Stimulated activated CD4-positive, alpha-beta T cell treated with anti-CD3 and anti-CD28 coated beads, TNF-alpha, amount 100 ng/mL, for 48 hours (primary cell): ENCODE measurements around the gene CWC27.

Experiments
- DNase-seq, 3 donors: peaks; one replicate each; pipeline ENCODE4 v3.0.0-alpha.2; 2020; ENCODE audit warnings: low read depth in 3 of 3

CWC27 gene

DNA sequence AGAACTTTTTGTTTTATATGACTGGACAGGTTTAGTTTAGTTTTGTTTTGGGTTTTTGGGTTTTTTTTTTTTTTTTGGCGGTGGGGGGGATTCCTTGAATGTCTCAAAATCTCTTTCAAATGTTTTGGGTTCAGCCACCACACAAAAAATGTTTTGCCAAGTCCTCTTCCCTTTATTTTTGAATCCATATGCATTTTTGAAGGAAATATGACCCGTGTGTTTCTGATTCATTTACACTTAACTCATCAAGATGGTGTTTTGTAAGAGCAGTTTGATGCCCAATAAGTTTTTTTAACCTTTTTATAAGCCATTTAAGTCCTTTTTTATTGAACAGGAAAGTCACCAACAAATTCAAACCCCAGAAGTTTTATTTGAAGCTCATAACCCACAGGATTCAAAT, 209.8 kb downstream of the CWC27 start:
- DNase-seq: no peak

DNA sequence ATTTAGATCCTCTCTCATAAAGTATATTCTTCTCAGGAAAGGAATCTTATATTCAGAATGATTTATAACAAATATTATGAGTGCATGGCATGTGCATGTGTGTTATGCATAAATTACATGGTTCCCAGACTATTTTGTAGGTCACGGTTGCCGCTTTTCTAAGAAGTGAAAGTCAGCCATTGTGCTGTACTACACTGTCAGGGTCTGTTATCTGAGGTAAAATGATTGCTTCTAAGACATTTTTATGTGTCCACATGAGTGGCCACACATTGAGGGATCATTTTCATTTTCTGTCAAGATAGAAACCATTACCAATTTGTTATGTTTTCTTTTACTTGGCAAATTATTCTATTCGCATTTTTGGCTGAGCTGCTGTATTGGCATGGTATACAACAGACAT, 210.8 kb downstream of the CWC27 start:
- no peak for DNase-seq

DNA sequence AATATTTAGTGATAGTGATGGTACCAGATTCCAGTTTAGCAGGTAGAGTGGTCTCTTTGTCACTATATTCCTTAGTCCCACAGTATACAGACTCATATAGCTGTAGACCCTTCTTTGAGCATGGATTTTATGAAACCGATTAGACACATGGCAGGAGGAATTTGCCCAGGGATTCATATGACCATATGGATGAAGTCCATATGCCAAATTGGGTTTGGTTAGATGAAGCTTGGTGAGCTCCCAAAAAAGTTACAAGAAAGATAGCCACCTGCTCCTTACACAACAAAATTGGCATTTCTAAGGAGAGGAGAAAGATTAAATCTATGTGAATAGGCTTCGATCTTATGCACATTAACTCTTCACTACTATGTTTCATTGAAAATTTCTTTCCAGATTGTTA, 211.4 kb downstream of the CWC27 start:
- no peak for DNase-seq

DNA sequence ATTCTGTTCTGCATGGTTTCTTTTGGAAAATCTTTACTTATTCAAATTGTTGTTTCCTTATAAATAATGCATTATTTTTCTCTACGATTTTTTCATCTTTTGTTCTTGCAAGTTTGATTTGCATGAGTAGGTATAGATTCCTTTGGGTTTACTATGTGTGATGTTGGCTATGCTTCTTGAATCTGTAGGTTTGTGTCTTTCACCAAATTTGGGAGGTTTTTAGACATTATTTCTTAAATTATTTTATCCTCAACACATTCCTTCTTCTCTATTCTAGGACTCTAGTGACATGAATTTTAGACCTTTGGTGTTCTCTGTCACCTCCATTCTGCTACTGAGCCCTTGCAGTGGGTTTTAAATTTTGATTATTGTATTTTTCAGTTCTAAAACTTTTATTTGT, 219.0 kb downstream of the CWC27 start:
- DNase-seq: no peak

DNA sequence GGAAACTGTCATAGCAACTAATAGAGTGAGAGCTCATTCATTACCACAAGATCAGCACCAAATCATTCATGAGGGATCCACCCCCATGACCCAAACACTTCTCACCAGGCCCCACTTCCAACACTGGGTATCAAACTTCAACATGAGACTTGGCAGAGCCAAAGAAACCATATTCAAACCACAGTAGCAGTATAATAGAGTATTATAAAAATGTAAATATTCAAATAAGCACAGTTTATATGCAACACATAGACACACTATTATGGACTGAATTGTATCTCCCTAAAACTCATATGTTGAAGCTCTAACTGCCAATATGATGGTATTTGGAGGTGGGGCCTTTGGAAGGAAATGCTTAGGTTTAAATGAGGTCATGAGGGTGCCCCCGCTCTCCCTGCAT, 240.5 kb downstream of the CWC27 start:
- no peak for DNase-seq

DNA sequence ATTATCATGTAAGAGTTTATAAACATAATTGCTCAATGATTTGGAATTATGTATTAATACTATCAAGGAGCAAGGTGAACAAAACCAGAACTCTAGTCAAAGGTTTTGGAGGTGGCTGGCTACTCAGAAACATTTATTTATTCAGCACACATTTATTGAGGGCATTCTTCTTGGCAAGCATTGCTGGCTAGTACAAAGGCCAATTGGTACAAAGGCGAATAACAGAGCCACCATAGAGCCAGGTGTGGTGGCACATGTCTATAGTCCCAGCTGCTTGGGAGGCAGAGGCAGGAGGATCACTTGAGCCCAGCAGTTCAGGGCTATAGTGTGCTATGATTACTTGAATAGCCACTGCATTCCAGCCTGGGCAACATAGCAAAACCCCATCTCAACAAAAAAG, 242.1 kb downstream of the CWC27 start:
- no peak for DNase-seq

DNA sequence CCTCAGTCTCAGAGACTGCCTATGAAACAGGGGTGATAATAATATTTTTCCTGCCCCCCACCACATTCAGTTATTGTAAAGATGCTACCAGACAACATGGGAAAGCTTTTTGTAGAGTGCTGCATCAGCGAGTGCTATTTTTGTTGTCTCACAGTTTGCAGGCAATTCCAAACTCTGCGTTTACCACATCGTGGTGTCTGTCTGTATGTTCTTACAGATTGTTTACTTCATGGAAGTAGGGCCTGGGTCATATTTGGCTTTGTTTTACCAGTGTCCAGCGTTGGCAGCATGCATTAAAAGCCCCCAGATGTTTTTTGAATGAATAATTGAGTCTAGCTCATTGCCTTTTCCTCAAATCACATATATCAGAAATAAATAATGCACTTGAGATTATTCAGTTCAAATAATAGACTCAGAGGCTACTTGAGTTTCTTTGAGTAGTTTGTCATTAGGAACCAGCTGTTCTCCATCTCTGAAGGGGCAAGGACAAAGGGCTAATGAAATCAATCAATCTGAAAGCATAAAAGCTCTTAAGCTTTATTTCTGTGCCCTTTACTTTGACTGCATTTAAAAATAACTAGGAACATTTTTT, 243.7 kb downstream of the CWC27 start:
- no peak for DNase-seq

DNA sequence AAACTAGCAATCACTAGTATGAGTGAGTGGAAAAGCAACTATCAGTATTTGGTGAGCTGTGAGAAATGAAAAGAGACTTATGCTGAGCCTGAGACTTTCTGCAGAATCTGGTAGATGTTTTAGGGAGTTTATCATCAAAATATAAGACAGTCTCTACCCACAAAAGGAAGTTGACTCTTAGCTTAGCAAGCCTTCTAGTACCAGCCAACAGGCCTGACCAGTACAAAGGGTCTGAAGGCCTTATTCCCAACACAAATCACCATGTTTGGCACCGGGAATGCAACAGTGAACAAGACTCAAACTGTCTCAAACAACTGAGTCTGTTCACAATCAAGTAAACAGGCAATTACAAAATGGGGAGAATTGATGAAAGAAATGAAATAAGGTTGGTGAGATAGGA, 244.4 kb downstream of the CWC27 start:
- DNase-seq: no peak

DNA sequence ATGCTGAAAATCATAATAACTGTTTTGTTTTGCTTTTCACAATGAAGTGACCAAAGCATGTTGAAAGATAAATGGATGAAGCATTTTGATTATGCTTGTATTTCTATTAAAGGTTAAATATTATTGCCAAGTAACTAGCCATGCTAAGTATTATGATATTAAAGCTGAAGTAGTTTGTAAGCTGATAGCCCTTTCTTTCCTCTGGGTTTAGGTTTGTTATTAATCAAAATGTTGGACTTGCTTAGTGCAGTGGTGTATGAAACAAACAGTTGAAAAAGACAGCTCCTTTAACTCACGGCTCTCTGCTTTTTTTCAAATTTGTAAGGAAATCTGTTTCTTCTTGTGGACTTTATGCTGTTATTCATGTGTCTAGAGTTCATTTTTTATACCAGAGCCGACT, 246.0 kb downstream of the CWC27 start:
- DNase-seq: no peak

DNA sequence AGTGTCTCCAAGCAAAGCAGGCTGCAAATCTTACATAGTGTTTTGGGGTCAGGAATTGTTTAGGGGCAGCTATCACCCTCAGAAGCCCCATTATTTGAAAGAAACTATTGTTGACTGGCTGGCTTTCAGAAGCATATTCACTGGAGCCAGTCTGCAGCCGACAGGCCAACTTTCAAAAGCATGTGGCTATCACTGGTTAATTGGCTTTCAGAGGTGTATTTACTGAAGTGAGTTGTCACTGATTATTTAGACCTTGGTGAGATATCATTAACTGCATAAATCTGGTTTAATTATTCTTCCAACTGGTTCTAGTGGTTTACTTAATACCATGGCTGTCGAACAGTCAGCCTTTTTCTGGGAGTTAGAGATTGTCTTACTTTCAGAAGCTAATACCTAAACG, 247.0 kb downstream of the CWC27 start:
- DNase-seq: no peak

DNA sequence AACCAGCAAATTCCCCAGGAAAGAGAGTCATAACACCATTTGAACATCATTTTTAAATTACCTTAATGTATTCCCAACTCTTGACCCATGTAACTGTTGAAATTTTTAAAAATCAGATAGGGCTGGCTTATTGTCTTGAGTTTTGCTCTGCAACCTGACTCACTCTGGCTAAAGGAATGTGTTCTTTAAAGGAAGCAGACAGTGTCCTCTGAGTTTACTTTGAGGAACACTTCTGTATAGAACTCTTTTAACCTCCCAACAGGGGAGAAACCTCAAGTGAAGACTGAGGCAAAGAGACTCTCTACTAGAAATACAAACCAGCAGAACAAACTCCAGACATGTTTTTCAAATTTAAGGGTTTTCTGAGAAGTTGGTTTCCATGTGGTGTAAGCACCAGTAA, 248.9 kb downstream of the CWC27 start:
- DNase-seq: no peak

DNA sequence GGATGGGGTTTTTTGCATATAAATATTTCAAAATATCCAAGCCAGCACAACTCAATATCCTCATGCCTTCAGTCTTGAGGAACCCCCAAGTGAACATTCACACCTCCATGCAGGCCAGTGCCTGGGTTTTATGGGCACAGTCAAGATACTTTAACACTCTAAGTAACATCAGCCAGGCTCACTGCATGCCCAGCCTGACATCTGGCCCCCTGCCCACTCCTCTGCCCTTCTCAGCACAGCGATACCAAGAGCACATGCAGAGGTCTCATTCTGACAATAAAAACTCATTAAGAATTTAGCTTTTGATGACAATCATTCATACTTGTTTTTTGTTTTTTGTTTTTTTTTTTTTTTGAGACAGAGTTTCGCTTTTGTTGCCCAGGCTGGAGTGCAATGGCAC, 250.0 kb downstream of the CWC27 start:
- DNase-seq: no peak

DNA sequence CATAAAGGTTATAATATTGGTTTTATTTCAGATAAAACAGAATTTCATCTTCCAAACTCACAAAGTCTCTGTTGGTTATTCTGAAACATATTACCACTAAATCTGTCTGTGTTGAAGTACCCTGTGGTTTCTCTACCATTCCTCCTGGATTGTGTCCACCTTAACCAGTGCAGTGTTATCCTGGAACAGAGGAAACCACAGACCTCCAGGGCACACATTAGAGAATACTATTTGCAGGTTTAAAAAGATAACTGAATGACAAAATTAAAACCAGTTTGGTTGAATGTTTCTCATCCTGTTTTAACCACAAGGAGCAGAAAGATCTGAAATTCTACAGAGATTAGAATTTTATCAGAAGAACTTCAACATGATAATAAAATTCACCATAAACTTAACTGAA, 251.8 kb downstream of the CWC27 start:
- no peak for DNase-seq

DNA sequence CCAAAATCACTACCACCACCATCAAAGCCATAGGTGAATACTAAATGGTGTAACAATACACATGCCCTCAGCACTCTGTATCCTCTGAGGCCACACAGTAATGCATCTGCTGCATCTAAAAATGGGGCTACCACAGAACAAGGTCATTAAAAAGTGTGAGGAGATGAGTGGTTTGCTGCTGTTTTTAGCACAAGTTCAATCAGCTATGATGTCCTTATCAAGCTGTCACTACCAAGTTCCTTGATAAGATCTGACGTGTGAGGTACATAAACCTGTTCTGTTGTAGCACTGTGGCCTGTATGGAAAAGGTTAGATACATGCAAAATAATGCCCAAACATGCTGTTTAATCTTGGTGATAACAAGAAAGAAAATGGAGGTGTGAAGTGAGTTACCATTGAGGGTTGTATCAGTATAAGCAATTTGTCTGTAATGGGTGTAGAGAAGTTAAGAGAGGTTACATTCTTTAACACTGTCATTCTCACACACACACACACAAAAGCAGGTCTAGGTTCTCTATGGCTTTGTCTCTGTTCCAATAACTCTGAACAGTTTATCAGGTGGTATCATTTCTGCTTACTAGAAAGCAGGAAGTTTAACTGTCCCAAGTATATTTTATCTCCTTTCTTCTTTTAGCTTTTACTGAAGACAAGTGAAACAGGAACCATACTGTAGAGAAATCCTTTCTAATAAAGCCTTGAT, 252.9 kb downstream of the CWC27 start:
- DNase-seq: no peak

DNA sequence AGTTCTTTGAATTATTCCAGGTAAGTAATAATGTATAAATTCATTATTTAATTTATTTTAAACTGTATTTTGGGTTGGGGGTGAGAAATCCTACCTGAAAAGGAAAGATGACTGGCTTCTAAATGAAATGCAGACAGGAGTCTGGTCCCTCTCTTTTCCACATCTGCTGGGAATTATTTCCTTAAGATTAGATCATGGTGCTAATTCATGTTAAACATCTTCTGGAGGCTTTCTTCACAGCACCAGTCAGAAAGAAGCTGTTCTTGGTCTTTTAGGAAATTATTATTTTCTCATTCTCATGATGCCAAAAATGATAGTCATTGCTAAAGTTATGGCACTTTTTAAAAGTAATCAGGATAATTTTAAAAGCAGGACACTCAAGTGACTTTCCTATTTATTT, 254.2 kb downstream of the CWC27 start:
- no peak for DNase-seq

DNA sequence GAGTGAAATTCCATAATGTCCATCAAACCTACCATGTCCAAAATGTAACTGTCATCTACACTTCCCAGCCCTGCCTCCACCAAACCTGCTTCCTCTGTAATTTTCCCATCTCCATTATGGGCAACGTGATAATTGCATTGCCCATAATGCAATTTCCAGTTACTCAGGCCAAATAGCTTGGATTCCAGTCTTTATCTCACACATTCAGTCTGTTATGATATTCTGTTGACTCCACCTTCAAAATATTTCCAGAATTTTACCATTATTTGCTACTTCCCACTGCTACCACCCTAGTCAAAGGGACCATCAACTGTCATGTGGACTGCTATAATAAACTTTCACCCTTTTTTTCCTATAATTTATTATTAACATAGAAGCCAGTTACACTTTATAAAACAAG, 256.0 kb downstream of the CWC27 start:
- no peak for DNase-seq

DNA sequence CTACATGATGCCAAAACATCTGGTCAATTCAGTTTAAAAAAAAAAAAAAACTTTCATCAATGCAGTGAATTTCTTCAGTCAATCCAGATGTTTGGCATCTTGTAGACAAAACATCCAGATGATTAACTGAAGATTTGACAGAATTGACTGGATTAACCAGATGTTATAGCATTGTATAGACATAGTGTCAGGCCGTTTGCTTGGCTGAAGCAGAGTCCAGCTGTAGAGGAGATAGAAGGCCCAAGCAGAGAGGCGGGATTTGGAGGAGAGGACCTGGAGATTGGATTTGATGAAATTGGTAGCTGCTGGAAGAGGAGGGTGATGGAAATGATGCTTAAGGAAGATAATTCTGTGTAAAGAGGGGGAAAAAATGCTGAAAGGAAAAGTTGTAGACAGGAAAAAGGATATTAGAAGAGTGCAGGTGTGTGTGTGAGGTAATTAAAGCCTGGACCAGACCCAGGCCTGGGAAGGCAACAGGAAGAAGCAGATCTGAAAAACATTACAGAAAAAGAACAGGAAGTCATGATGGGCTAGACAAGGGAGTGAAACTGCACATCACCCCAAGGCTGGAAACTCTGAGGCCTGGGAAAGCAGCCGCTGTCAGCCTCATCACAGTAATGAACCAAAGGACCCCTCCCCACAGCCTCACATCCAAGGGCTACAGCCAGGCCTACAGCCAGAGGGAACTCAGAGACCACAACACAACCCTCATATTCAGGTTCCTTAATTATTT, 258.3 kb downstream of the CWC27 start:
- no peak for DNase-seq

DNA sequence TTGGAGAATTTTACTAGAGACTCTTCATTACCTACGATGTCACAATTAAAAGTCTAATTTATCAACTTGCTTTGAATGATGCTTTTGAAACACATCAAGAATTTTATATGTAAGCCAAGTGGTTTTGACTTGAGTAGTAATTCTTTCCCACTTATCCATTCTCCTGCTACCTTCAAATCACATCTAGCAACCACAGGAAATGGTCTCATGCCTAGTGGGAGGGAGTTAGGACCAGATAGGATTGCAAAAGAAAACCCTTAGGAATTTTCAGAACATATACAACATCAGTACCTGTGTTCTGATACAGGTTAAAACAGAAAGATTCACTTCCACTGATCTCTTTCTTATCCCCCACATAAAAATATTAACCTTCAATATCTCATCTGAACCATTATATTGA, 260.4 kb downstream of the CWC27 start:
- DNase-seq: no peak

DNA sequence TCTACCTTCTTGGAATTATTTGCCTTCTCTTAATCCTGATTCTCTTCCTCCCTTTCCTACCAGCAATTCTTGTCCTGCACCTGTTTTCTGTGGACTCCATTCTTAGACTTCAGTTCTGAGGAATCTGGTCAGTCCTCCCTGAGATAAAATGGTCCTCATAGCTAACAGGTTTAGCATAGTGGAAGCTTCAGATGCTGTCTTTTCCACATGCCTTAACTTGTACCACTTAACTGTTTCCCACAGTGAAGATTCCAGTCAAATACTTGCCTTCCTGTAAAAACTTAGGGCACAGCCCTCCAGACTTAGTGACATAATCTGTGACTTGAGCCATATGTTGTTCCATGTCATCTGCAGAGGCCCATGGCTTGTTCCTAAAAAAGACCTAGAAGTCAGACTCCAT, 261.3 kb downstream of the CWC27 start:
- no peak for DNase-seq

DNA sequence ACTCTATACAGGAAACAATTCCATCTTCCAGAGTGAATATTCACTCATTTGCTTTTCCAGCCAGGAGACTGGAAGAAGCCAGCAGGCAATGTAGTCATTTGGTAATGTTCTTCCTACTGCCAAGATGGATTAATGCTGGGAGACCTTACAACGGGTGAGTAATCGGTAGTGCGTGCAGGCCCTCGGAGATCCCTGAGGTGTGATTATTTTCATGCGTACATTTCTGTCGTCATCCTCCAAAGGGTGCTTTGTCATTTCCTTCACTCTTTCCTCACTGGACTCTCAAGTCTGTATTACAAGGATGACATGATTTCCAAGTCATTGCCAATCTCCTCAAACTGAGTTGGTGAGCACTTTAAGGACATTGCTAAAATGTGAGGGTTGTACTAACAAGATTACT, 263.5 kb downstream of the CWC27 start:
- DNase-seq: no peak

DNA sequence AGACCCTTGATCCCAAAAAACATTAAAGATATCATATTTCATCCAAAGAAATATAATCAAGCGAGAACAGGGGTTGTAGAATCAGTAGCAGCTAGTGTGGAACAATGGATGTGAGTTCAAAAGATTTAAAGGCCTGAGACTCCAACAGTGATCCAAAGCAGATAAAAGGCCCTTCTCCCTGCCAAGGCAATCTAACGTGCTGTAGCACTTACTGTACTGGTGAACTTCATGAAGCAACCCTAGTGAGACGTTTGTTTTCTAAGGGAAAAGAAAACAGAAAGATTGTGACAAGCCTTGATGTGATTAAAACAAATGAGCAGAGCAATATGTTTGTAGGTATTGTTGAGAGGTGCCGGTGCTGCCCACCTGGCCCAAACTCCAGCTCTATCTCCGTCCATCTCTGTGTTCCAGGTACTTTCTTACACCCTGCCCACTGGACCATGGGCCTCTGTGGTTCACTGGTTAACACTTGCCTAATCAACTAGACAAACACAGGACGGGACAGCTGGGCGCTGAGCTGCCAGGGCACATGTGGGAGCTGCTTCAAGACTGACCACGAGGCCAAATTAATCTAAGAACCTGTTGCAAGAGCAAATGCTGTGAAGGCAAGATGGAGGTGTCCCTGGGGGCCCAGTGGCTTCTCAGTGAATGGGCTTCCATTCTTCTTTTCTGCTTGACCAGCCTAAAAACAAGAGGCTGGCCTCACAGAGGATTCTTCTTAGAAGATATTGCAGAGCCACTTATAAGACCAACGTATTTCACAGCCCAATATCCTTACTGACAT, 265.5 kb downstream of the CWC27 start:
- DNase-seq: no peak

DNA sequence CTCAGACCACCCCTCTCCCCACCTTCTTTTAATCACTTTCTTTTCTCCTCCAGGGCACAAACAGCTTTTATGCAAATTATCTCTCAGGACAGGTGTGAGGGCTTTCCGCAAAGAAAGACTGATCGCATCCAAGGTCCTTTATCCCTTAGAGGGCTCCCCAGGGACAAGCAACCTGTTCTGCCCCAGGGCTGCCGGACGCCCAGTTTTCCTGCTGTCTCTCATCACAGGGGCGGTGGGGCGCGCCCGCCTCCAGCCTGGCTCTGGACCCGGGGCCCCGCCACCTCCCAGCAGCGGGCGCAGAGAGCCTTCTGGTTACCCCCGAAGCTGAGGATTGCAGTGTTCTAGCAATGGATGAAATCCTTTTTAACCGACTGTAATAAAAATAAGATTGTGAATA, 266.1 kb downstream of the CWC27 start:
- no peak for DNase-seq
